ENCODE results near the gene SERAC1.

GRCh38 chr6:158085261-158086053 lies 82.6 kb downstream of the SERAC1 start:
- no peak for TF ChIP-seq CTCF (IDR thresholded peaks at IDR 0.05)
- no peak for TF ChIP-seq POLR2A (IDR thresholded peaks at IDR 0.05)
